Stimulated activated memory B cell treated with anti-CD40 and anti-IgM and Interleukin-4, amounts not matched to agents 10 μg/mL and 1 μg/mL and 100 μg/mL, for 72 hours (primary cell): ENCODE measurements around the gene OPA3.
"Not testable (repeated sequence)": the region's sequence is repeated elsewhere in the genome, so short reads cannot be mapped to it uniquely, and the experiment has no call there.

Experiments
- ATAC-seq: fragments of 150-1000 bp; cut with Tn5 transposase; 2 replicates; pipeline ENCODE4 v1.10.0; 2021
- H3K27ac Mint-ChIP-seq: one replicate; pipeline ENCODE4 v1.8.0; 2022; ENCODE audit warnings: mild to moderate bottlenecking, mixed read lengths
- H3K27me3 Mint-ChIP-seq: one replicate; pipeline ENCODE4 v1.8.0; 2022; ENCODE audit warnings: mixed read lengths
- H3K36me3 Mint-ChIP-seq: one replicate; pipeline ENCODE4 v1.8.0; 2022; ENCODE audit warnings: mixed read lengths
- H3K4me1 Mint-ChIP-seq: one replicate; pipeline ENCODE4 v1.8.0; 2022; ENCODE audit warnings: mixed read lengths
- H3K4me3 Mint-ChIP-seq: one replicate; pipeline ENCODE4 v1.8.0; 2022; ENCODE audit warnings: mild to moderate bottlenecking, moderate library complexity, mixed read lengths
- H3K9me3 Mint-ChIP-seq: one replicate; pipeline ENCODE4 v1.8.0; 2022; ENCODE audit warnings: mixed read lengths

OPA3 gene

DNA sequence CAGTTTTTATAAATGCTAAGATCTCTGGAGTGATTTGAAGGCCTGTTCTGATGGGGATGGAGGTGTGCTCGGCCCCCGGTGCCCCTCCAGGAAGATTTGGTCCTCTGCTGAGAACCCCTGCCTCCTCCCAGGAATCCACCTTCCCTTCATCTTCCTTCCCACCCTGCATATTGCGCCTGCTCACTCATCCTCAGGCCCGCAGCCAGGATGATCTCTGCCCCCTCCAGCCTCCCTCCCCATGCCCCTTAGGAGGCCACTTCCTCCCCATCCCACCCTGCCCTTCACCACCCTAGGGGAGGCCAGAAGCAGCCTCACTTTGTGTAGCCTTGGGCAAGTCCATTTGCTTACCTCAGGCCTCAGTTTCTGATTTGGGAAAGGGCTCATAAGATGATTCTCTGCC, 57.6 kb downstream of the OPA3 start:
- Mint-ChIP-seq H3K4me1 (peaks cover 46% of the 10 kb centered on the region), H3K27ac (peak overlapping the region; percentile 30), H3K27me3 (no peaks in the 10 kb centered on the region), H3K36me3 (peaks cover 41% of the 10 kb centered on the region), H3K9me3 (peaks cover 4% of the 10 kb centered on the region), H3K4me3 (no peak overlapping the region)
- no peak for ATAC-seq

DNA sequence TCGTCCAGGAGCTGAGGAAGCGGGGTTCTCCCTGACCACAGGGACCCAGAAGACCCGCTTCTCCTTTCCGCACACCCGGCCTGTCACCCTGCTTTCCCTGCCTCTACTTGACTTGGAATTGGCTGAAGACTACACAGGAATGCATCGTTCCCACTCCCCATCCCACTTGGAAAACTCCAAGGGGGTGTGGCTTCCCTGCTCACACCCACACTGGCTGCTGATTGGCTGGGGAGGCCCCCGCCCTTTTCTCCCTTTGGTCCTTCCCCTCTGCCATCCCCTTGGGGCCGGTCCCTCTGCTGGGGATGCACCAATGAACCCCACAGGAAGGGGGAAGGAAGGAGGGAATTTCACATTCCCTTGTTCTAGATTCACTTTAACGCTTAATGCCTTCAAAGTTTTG, 58.5 kb downstream of the OPA3 start:
- no peaks in the 10 kb centered on the region for H3K9me3 Mint-ChIP-seq
- no peaks in the 10 kb centered on the region for H3K27me3 Mint-ChIP-seq
- peaks cover 41% of the 10 kb centered on the region for H3K36me3 Mint-ChIP-seq
- H3K4me3 Mint-ChIP-seq = no peak overlapping the region
- no peak for ATAC-seq
- H3K27ac Mint-ChIP-seq = no peak overlapping the region
- H3K4me1 Mint-ChIP-seq = peaks cover 49% of the 10 kb centered on the region

DNA sequence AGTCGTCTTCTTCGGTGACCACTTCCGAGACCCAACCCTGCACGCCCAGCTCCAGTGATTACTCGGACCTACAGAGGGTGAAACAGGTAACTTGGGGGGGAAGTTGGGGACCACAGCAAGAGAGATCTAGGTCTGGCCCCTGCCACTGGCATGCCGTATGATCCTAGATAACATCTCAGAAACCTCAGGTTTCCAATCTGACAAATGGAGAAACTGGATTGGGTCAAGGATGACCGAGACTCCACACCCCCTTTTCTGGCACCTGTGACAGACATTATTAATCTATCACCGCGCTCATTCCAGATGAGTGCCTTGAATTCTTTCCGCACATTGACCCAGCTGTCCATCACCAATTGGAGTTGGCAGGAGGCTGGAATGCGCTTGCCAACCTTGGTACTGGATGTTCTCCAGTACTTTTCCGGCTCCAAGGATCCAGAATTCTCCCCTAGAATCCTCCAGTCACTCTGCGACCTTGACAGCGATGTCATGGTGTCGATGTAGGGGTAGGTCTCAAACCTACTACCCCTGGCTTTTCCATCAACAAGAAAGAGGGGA, 60.0 kb downstream of the OPA3 start:
- no peaks in the 10 kb centered on the region for H3K9me3 Mint-ChIP-seq

DNA sequence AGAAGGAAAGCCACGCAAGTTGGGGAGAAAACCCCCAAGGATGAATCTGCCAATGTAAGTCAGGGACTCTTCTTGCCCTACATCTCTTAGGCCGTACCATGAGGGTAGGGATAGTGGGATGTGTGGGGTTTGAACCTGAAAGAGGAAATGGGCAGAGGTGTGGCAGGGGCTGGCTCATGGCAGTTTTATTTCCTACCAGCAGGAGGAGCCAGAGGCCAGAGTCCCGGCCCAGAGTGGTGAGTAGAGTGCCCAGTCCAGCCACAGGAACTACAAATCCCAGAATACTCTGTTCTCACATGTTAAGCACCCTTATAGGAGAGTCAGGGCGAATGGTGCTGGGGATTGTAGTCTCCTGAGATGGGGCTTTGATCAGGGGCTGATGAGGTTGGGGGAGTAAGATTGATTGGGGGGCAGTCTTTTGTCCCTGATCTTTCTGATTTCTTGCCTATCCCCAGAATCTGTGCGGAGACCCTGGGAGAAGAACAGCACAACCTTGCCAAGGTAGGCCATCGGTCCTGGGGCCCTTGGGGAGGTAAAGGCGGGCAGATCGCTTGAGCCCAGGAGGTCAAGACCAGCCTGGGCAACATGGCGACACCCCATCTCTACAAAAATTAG, 60.9 kb downstream of the OPA3 start:
- Mint-ChIP-seq H3K27me3 (no peaks in the 10 kb centered on the region), H3K9me3 (no peaks in the 10 kb centered on the region), H3K27ac (peak overlapping the region; percentile 7), H3K36me3 (peaks cover 48% of the 10 kb centered on the region), H3K4me1 (peaks cover 42% of the 10 kb centered on the region), H3K4me3 (no peak overlapping the region)
- ATAC-seq = peak; percentile 97

More for the DNA sequence above, 60.0 kb downstream of the OPA3 start:
- no peak for ATAC-seq
- peaks cover 47% of the 10 kb centered on the region for H3K36me3 Mint-ChIP-seq
- peaks cover 49% of the 10 kb centered on the region for H3K4me1 Mint-ChIP-seq
- no peak overlapping the region for H3K27ac Mint-ChIP-seq
- H3K27me3 Mint-ChIP-seq = no peaks in the 10 kb centered on the region
- no peak overlapping the region for H3K4me3 Mint-ChIP-seq

DNA sequence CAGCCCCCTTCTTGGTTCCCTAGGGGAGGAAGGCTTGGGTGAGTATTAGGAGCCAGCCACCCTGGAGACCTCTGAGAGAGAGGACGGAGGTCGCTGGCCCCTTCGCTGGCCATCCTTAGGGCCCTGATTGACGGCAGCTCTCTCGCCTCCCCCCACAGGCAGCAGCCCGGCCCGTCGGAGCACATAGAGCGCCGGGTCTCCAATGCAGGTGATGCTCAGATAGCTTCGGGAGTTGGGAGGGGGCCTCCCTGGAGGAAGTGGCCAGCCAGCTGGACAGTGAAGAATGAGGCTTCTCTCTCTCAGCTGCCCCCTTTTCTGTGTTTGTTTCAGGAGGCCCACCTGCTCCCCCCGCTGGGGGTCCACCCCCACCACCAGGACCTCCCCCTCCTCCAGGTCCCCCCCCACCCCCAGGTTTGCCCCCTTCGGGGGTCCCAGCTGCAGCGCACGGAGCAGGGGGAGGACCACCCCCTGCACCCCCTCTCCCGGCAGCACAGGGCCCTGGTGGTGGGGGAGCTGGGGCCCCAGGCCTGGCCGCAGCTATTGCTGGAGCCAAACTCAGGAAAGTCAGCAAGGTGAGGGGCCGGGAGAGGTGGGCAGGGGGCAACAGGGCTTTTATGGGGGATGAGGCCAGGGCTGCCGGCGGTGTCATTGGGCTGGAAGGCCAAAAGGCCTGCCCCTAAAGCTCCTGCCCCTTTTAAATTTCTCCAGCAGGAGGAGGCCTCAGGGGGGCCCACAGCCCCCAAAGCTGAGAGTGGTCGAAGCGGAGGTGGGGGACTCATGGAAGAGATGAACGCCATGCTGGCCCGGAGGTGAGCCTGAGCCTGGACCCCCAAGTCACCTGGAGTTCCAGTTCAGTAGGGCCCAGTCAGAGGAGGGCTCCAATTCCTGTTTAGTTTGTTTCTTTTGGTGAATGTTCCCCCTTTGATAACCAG, 62.3 kb downstream of the OPA3 start:
- no peak overlapping the region for H3K27ac Mint-ChIP-seq
- H3K36me3 Mint-ChIP-seq = peaks cover 49% of the 10 kb centered on the region
- H3K4me3 Mint-ChIP-seq = no peak overlapping the region
- no peaks in the 10 kb centered on the region for H3K9me3 Mint-ChIP-seq
- ATAC-seq = no peak
- no peaks in the 10 kb centered on the region for H3K27me3 Mint-ChIP-seq
- H3K4me1 Mint-ChIP-seq = peaks cover 32% of the 10 kb centered on the region

DNA sequence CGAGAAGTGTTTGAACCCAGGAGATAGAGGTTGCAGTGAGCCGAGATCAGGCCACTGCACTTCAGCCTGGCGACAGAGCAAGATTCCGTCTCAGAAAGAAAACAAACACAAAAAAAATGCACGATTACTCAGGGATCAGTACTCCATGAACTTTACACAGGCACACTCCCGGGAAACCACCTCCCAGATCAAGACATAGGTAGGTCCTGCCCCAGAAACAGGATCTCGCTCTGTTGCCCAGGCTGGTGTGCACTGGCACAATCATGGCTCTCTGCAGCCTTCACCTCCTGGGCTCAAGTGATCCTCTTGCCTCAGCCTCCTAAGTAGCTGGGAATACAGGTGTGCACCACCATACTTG, 66.2 kb downstream of the OPA3 start:
- Mint-ChIP-seq H3K9me3 (no peaks in the 10 kb centered on the region), H3K4me3 (no peak overlapping the region), H3K4me1 (peaks cover 50% of the 10 kb centered on the region), H3K27ac (no peak overlapping the region), H3K27me3 (no peaks in the 10 kb centered on the region), H3K36me3 (peaks cover 51% of the 10 kb centered on the region)
- ATAC-seq = no peak

DNA sequence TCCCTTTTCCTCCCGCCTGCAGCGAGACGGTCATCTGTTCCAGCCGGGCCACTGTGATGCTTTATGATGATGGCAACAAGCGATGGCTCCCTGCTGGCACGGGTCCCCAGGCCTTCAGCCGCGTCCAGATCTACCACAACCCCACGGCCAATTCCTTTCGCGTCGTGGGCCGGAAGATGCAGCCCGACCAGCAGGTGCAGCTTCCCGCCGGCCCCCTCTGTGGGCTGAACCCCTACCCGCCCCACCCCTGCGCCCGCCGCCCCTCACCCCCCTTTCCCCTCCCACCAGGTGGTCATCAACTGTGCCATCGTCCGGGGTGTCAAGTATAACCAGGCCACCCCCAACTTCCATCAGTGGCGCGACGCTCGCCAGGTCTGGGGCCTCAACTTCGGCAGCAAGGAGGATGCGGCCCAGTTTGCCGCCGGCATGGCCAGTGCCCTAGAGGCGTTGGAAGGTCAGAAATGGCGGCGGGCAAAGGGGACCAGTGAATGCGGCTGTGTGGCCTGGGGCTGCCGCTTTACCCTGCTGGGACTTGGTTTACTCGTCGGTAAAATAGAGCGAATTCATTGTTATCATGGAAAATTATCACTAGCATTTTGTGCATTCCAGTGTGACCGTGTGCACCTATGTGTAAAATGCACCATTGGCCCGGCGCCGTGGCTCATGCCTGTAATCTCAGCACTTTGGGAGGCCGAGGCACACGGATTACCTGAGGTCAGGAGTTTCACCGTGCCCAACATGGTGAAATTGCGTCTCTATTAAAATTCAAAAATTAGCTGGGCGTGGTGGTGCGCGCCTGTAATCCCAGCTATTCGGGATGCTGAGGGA, 66.7 kb downstream of the OPA3 start:
- Mint-ChIP-seq H3K27ac (peak overlapping the region; percentile 86), H3K36me3 (peaks cover 49% of the 10 kb centered on the region), H3K4me3 (no peak overlapping the region), H3K27me3 (no peaks in the 10 kb centered on the region), H3K9me3 (no peaks in the 10 kb centered on the region), H3K4me1 (peaks cover 53% of the 10 kb centered on the region)
- ATAC-seq = no peak

DNA sequence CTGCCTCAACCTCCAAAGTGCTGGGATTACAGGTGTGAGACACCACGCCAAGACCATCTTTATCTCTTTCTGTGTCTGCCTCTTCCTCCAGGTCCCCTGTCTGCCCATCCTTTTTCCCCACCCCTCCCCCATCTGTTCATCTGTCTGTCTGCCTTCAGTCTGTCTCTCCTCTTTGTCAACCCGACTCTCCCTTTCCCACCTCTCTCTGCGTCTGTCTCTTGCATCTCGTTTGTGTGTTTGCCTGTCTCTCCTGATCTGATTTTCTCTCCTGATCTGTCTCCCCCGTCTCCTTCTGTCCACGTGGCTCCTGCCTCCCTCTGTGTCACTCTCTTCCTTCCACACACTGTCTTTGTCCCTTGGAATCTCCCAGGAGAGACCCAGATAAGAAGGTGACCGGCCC, 67.4 kb downstream of the OPA3 start:
- peaks cover 49% of the 10 kb centered on the region for H3K36me3 Mint-ChIP-seq
- H3K4me3 Mint-ChIP-seq = no peak overlapping the region
- peaks cover 59% of the 10 kb centered on the region for H3K4me1 Mint-ChIP-seq
- H3K27ac Mint-ChIP-seq = peak overlapping the region; percentile 86
- ATAC-seq = no peak
- no peaks in the 10 kb centered on the region for H3K9me3 Mint-ChIP-seq
- no peaks in the 10 kb centered on the region for H3K27me3 Mint-ChIP-seq

DNA sequence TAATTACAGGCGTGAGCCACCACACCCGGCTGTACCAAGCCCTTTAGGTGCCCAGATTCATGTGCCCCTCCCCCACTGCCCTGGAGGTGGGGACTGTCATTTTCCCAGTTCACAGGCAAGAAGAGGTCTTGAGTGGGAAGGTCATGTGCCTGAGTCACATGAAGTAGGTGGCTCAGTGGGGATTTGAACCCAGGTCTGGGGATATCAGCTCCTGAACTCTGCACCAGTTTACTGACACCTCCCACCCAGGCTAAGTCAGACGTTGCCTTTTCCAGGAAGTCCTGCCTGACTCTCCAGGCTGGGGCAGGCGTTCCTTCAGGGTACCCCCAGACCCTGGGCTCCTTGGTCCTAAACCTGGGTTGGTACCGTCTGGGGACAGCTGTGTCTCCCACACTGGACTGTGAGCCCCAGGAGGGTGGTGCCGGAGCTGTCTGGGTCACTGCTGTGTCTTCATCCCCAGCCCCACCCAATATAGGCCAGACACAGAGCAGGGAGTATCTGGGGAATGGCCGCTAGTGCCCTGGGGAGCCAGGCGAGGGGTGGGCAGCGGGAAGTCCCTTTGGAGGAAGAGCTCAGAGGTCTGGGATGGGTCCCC, 68.7 kb downstream of the OPA3 start:
- H3K9me3 Mint-ChIP-seq = no peaks in the 10 kb centered on the region
- H3K4me3 Mint-ChIP-seq = no peak overlapping the region
- H3K4me1 Mint-ChIP-seq = peaks cover 67% of the 10 kb centered on the region
- H3K27ac Mint-ChIP-seq = peak overlapping the region; percentile 86
- peak; percentile 19 for ATAC-seq
- no peaks in the 10 kb centered on the region for H3K27me3 Mint-ChIP-seq
- peaks cover 52% of the 10 kb centered on the region for H3K36me3 Mint-ChIP-seq

DNA sequence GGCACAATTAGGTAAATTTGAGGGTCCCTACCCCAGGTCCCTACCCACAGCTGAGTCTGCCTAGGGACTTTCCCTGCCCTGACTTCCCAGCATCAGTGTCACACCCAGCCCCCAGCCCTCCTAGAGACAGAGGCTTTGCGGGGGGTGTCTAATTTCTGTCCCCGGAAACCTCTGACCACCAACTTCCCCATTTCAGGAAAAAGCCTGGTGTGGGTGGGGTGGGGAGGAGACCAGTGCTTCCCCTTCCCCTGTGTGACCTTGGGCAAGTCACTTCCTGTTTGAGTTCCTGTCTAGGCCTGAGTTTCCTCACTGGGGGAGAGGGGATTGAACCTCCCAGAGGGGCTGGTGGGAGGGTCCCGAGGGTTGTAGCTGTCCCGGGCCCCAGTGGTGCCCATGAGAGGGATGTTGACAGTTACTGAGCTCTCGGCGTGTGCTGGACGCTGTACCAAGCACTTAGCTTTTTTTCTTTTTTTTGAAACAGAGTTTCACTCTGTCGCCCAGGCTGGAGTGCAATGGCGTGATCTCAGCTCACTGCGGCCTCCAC, 69.4 kb downstream of the OPA3 start:
- Mint-ChIP-seq H3K27ac (peak overlapping the region; percentile 86), H3K4me3 (peak overlapping the region; percentile 54), H3K4me1 (peaks cover 74% of the 10 kb centered on the region), H3K9me3 (no peaks in the 10 kb centered on the region), H3K36me3 (peaks cover 55% of the 10 kb centered on the region), H3K27me3 (no peaks in the 10 kb centered on the region)
- ATAC-seq = peak; percentile 85

DNA sequence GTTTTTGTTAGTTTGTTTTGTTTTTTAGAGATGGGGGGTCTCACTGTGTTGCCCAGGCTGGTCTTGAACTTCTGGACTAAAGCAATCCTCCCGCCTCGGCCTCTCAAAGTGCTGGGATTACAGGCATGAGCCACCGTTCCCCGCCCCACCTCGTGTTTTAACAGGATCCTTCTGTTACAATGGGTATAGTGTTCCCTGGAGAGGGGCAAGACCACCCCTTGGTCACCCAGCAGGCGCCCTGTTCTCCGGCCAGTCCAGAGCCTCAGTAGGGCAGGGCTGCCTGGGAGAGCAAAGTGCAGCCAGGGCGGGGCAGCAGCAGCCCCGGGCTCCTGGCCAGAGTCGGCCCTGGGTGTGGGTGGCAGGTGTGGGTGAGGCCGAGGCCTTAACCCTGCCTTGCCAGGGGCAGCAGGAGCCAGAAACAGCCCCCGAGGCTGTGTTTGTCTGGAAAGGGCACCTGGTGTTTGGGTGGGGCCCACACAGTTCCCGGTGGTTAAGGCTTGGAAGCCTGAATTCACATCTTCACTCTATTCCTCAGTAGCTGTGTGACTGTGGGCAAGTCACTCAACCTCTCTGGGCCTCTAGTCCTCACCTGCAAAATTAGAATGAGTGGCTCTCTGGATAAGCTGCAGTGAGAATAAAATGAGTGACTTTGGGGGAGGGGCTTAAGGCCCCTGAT, 70.1 kb downstream of the OPA3 start:
- Mint-ChIP-seq H3K4me3 (peak overlapping the region; percentile 54), H3K27ac (peak overlapping the region; percentile 86), H3K4me1 (peaks cover 81% of the 10 kb centered on the region), H3K9me3 (no peaks in the 10 kb centered on the region), H3K36me3 (peaks cover 57% of the 10 kb centered on the region), H3K27me3 (no peaks in the 10 kb centered on the region)
- ATAC-seq = peak; percentile 15

DNA sequence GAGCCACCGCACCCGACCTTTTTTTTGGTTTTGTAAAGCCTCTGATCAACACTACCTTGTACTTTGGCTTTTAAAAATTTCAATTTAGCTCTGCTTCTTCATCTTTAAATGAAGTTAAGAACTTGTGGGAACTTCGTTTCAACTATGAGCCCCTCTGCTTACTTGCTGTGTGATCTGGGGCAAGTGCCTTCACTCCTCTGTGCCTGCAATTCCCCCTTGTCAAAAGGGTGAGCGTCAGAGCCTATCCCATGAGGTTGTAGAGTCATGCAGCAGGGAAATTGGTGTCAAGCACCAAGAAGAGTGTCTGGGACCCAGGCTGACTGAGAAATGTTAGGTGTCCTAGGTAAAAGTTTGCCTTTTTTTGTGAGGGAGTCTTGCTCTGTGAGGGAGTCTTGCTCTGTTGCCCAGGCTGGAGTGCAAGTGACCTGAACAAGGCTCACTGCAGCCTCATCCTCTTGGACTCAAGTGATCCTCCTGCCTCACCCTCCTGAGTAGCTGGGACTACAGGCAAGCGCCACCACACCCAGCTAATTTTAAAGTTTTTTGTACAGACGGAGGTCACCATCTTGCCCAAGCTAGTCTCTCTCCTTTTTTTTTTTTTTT, 71.6 kb downstream of the OPA3 start:
- ATAC-seq = no peak
- peaks cover 49% of the 10 kb centered on the region for H3K36me3 Mint-ChIP-seq
- peak overlapping the region; percentile 86 for H3K27ac Mint-ChIP-seq
- peaks cover 83% of the 10 kb centered on the region for H3K4me1 Mint-ChIP-seq
- H3K4me3 Mint-ChIP-seq = peak overlapping the region; percentile 16
- no peaks in the 10 kb centered on the region for H3K27me3 Mint-ChIP-seq
- no peaks in the 10 kb centered on the region for H3K9me3 Mint-ChIP-seq

DNA sequence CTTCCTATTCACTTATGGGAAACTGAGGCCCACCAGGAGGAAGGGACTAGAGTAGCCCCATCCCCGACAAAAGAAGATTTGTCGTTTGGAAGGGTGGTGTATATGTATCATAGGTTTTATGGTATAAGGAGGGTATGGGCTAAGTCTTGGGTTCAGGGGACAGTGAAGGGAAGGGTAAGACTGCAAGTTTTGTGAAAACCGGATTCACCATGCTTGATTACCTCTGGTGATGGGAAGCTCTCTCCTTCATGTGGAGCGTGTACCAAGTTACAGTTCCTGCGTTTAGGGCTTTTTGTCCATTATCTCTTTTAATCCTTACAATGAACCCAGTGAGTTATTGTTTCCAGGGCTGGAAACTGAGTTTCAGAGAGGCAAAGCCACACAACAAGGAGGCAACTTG, 73.5 kb downstream of the OPA3 start:
- Mint-ChIP-seq H3K4me3 (peak overlapping the region; percentile 91), H3K9me3 (no peaks in the 10 kb centered on the region), H3K4me1 (peaks cover 68% of the 10 kb centered on the region), H3K27ac (peak overlapping the region; percentile 86), H3K36me3 (peaks cover 31% of the 10 kb centered on the region), H3K27me3 (no peaks in the 10 kb centered on the region)
- ATAC-seq = no peak

DNA sequence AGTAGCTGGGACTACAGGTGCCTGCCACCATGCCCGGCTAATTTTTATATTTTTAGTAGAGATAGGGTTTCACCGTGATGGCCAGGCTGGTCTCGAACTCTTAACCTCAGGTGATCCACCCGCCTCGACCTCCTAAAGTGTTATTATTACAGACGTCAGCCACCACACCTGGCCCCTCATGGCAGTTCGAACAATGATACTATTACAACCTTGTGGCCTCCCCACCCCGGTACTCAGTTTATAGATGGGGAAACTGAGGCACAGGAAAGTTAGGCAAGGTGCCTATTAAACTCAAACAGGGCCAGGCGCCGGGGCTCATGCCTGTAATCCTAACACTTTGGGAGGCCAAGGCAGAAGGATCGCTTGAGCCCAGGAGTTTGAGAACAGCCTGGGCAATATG, 74.2 kb downstream of the OPA3 start:
- H3K9me3 Mint-ChIP-seq, ATAC-seq, H3K27me3 Mint-ChIP-seq: not testable (repeated sequence)
- Mint-ChIP-seq H3K4me1 (peaks cover 66% of the 10 kb centered on the region), H3K27ac (peak overlapping the region; percentile 86), H3K4me3 (peak overlapping the region; percentile 91), H3K36me3 (peaks cover 24% of the 10 kb centered on the region)
